Measurements from ENCODE around the gene MACROD2. TPM values are rescaled to one million over a fixed set of nuclear protein-coding genes. Genes with fewer than 3 reads are reported as not detected.
"Not testable (repeated sequence)": the region's sequence is repeated elsewhere in the genome, so short reads cannot be mapped to it uniquely, and the experiment has no call there.

MACROD2 gene
- total RNA-seq, 1 donor = 1.3 TPM

- DNase-seq (ENCODE audit: low read depth) = no peak
- H3K4me3 ChIP-seq (ENCODE audit: low read depth, low read length) = no peak overlapping the region
- no peak for TF ChIP-seq CTCF (IDR thresholded peaks at IDR 0.05; ENCODE audit: insufficient read depth, low read length)
These were observed 2010.0 kb downstream of the MACROD2 start for GRCh38 chr20:16005021-16005914.

GRCh38 chr20:16005915-16006493 is 2010.7 kb downstream of the MACROD2 start:
- TF ChIP-seq CTCF (IDR thresholded peaks at IDR 0.05; ENCODE audit: insufficient read depth, low read length) = no peak

GRCh38 chr20:16007164-16007563 is 2011.8 kb downstream of the MACROD2 start:
- H3K4me3 ChIP-seq (ENCODE audit: low read depth, low read length) = no peak overlapping the region
- no peak for TF ChIP-seq CTCF (IDR thresholded peaks at IDR 0.05; ENCODE audit: insufficient read depth, low read length)
- DNase-seq (ENCODE audit: low read depth) = no peak

More at GRCh38 chr20:16005915-16006493, 2010.7 kb downstream of the MACROD2 start:
- H3K4me3 ChIP-seq (ENCODE audit: low read depth, low read length) = no peak overlapping the region
- no peak for DNase-seq (ENCODE audit: low read depth)

GRCh38 chr20:16007962-16008361 is 2012.6 kb downstream of the MACROD2 start:
- TF ChIP-seq CTCF (IDR thresholded peaks at IDR 0.05; ENCODE audit: insufficient read depth, low read length) = no peak
- no peak for DNase-seq (ENCODE audit: low read depth)
- no peak overlapping the region for H3K4me3 ChIP-seq (ENCODE audit: low read depth, low read length)

- H3K4me3 ChIP-seq (ENCODE audit: low read depth, low read length) = no peak overlapping the region
- DNase-seq (ENCODE audit: low read depth) = no peak
- no peak for TF ChIP-seq CTCF (IDR thresholded peaks at IDR 0.05; ENCODE audit: insufficient read depth, low read length)
These were observed 2015.7 kb downstream of the MACROD2 start for GRCh38 chr20:16011056-16011455.

GRCh38 chr20:16011519-16011918 is 2016.2 kb downstream of the MACROD2 start:
- DNase-seq (ENCODE audit: low read depth) = no peak
- H3K4me3 ChIP-seq (ENCODE audit: low read depth, low read length) = no peak overlapping the region
- no peak for TF ChIP-seq CTCF (IDR thresholded peaks at IDR 0.05; ENCODE audit: insufficient read depth, low read length)

GRCh38 chr20:16012934-16013333 is 2017.6 kb downstream of the MACROD2 start:
- DNase-seq (ENCODE audit: low read depth); H3K4me3 ChIP-seq (ENCODE audit: low read depth, low read length): not testable (repeated sequence)
